T47D (cell line): Measurements from ENCODE around the gene CLCNKA.
"Not testable (repeated sequence)": the region's sequence is repeated elsewhere in the genome, so short reads cannot be mapped to it uniquely, and the experiment has no call there.

Experiments used
- DNase-seq, 2 experiments: peaks; one replicate each; pipeline versions ENCODE4 v3.0.0 to v3.0.0-alpha.2; 2011 to 2012; ENCODE audit warnings: low read depth in 1 of 2, low spot score in 1 of 2
- JUND ChIP-seq: IDR thresholded peaks from 2 replicates; pipeline ENCODE4 v1.6.1; 2012; ENCODE audit warnings: low read depth
- in situ Hi-C: cut with HindIII; loops from 2 replicates; pipeline ENCODE4 v1.10.0; 2016; ENCODE audit warnings: low sequenced_read_pairs, low pct_unique_long_range_greater_than_20kb

CLCNKA gene

GRCh38 chr1:16026723-16027484 lies 5.1 kb downstream of the CLCNKA start:
- DNase-seq: no peak

GRCh38 chr1:16028237-16029002 lies 6.6 kb downstream of the CLCNKA start:
- no peak for TF ChIP-seq JUND
- in situ Hi-C loops: no loop called here
- no peak for DNase-seq

More at GRCh38 chr1:16026723-16027484, 5.1 kb downstream of the CLCNKA start:
- no peak for TF ChIP-seq JUND
- in situ Hi-C loops: no loop called here

GRCh38 chr1:16029003-16029268 lies 7.1 kb downstream of the CLCNKA start:
- in situ Hi-C loops, DNase-seq: not testable (repeated sequence)

GRCh38 chr1:16029288-16029687 lies 7.5 kb downstream of the CLCNKA start:
- DNase-seq: no peak
- TF ChIP-seq JUND: no peak

GRCh38 chr1:16031551-16031950 lies 9.7 kb downstream of the CLCNKA start:
- no peak for DNase-seq
- TF ChIP-seq JUND: no peak

More at GRCh38 chr1:16029288-16029687, 7.5 kb downstream of the CLCNKA start:
- in situ Hi-C loops: no loop called here

GRCh38 chr1:16032388-16033102 lies 10.7 kb downstream of the CLCNKA start:
- TF ChIP-seq JUND: no peak
- in situ Hi-C loops: no loop called here
- peak; percentile 51 to 84 for DNase-seq

More at GRCh38 chr1:16031551-16031950, 9.7 kb downstream of the CLCNKA start:
- in situ Hi-C loops: no loop called here

GRCh38 chr1:16033103-16033632 lies 11.3 kb downstream of the CLCNKA start:
- in situ Hi-C loops, DNase-seq: not testable (repeated sequence)

GRCh38 chr1:16036461-16036860 lies 14.6 kb downstream of the CLCNKA start:
- DNase-seq, in situ Hi-C loops: not testable (repeated sequence)

GRCh38 chr1:16038620-16038912 lies 16.7 kb downstream of the CLCNKA start:
- no peak for TF ChIP-seq JUND
- DNase-seq: no peak
- in situ Hi-C loops: no loop called here

GRCh38 chr1:16039871-16040270 lies 18.0 kb downstream of the CLCNKA start:
- in situ Hi-C loops, DNase-seq: not testable (repeated sequence)

- DNase-seq: no peak
- in situ Hi-C loops: no loop called here
- TF ChIP-seq JUND: no peak
Measured at GRCh38 chr1:16041200-16041599, 19.4 kb downstream of the CLCNKA start.

GRCh38 chr1:16042096-16042495 lies 20.3 kb downstream of the CLCNKA start:
- in situ Hi-C loops: no loop called here
- DNase-seq: no peak
- TF ChIP-seq JUND: no peak

GRCh38 chr1:16042654-16043053 lies 20.8 kb downstream of the CLCNKA start:
- in situ Hi-C loops, DNase-seq: not testable (repeated sequence)
